HEK293T (cell line): ENCODE results near the gene KMT5B.

Experiments
- CTBP1 ChIP-seq: fragments of 450-650 bp; IDR thresholded peaks from 2 replicates; pipeline ENCODE4 v1.6.1; 2016; ENCODE audit warnings: borderline replicate concordance
- FOXA1 ChIP-seq: fragments of 450-650 bp; IDR thresholded peaks from 2 replicates; pipeline ENCODE4 v1.6.1; 2016; ENCODE audit warnings: mild to moderate bottlenecking
- FOXK2 ChIP-seq: fragments of 450-650 bp; IDR thresholded peaks from 2 replicates; pipeline ENCODE4 v1.6.1; 2016; ENCODE audit warnings: mild to moderate bottlenecking
- FOXM1 ChIP-seq: fragments of 450-650 bp; IDR thresholded peaks from 2 replicates; pipeline ENCODE4 v1.6.1; 2017; ENCODE audit warnings: mild to moderate bottlenecking, borderline replicate concordance
- HDGF ChIP-seq: fragments of 450-650 bp; IDR thresholded peaks from 2 replicates; pipeline ENCODE4 v1.6.1; 2017; ENCODE audit warnings: antibody characterized with exemption, borderline replicate concordance
- LEF1 ChIP-seq: fragments of 450-650 bp; IDR thresholded peaks from 2 replicates; pipeline ENCODE4 v1.6.1; 2017; ENCODE audit warnings: mild to moderate bottlenecking, borderline replicate concordance
- PKNOX1 ChIP-seq: fragments of 450-650 bp; IDR thresholded peaks from 2 replicates; pipeline ENCODE4 v1.6.1; 2016

DNA sequence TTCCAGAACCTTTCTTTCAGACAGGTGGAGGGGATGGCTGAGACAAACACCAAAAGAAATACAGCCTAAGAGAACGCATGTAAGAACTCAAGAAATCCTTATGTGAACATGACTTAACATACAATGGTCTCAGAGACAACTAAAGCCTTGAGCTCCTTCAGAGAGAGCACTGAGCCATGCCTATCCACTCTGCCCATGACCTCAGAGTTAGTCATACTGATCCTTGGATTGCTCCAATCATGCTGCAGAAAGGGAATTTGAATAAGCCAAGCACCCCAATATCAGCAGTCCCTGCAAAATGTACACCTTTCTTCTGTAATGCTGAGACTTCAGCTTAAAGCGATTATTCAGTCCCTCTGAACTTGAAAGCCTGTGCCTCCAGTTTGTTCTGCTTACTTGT lies 48.7 kb downstream of the KMT5B start:
- TF ChIP-seq PKNOX1 (no peak), FOXA1 (no peak), LEF1 (no peak), FOXK2 (no peak), CTBP1 (no peak), FOXM1 (no peak), HDGF (no peak)
